Measurements from ENCODE around the gene EDN3.

GRCh38 chr20:59351157-59352040 lies 51.0 kb downstream of the EDN3 start:
- TF ChIP-seq EZH2 (IDR thresholded peaks at IDR 0.05) = no peak
- no peak for TF ChIP-seq POLR2AphosphoS5 (IDR thresholded peaks at IDR 0.05; ENCODE audit: borderline replicate concordance, low read depth, low read length)
